Upper lobe of left lung (tissue), 4 donors: ENCODE data around the gene ZDHHC11B.

Experiments used
- EP300 ChIP-seq, 4 donors: sonication (generic); formaldehyde crosslinking; IDR thresholded peaks; one replicate each; pipeline ENCODE4 v1.5.1; 2017; ENCODE audit warnings: antibody characterized with exemption in 4 of 4, control low read depth in 2 of 4
- POLR2A ChIP-seq, 4 donors: fragments of 450-650 bp; IDR thresholded peaks; one replicate each; pipeline ENCODE4 v1.5.1; 2016 to 2017; ENCODE audit warnings: antibody characterized with exemption in 4 of 4, mild to moderate bottlenecking in 2 of 4
- POLR2AphosphoS5 ChIP-seq, 2 donors: sonication (generic); formaldehyde crosslinking; IDR thresholded peaks; one replicate each; pipeline ENCODE4 v1.5.1; 2017; ENCODE audit warnings: antibody characterized with exemption in 2 of 2
- TF ChIP-seq, protein P1 (sequence below), 6 experiments: fragments of 450-650 bp in 4 of 6; fragments of 200-600 bp in 2 of 6; sonication (generic) in 2 of 6; IDR thresholded peaks; one replicate each; pipeline ENCODE4 v1.5.1; 2016 to 2019; ENCODE audit warnings: antibody characterized with exemption in 6 of 6

DNA sequence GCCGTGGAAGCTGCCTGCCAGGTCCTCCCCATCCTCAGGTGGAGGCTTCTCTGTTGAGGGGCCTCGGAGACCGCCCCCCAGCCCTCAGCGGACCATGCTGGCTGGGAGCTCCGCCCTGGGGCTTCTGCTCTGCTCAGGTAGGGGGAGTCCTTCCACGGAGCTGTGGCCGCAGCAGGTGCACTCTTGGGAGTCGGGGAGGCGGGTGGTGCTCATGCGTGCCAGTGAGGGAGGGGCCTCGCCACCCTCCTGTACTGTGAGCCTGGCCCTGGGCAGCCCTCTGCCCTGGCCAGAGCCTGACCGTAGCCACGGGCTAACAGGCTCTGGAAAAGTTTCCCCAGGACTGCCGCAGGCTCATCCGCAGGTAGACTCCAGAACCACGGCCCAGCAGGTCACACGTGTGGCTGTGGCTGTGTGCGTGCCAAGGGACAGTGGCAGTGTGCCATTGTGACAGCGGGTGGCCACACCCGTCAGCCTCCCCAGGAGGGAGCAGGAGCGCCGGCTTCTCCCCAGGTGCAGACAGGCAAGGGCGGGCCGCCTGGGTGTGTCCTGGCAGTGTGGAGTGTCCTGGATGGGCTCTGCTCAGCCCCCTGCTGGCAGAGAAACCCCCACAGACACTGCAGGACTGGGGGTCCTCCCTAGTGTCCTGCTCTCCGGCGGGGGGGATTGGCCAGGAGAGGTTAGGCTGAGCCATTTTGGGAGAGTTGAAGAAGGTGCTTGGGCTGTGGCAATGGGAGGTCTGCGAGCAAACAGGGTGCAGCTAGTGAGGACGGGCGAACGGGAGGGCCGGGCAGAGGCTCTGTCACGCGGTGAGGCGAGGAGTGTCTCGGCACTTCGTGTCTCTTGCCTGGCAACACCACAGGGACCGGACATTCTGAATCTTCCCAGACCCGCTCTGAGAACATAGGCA lies 120.8 kb downstream of the ZDHHC11B start:
- TF ChIP-seq POLR2AphosphoS5 (IDR thresholded peaks at IDR 0.05) = no peak
- TF ChIP-seq POLR2A (IDR thresholded peaks at IDR 0.05) = no peak
- TF ChIP-seq, protein P1, sequence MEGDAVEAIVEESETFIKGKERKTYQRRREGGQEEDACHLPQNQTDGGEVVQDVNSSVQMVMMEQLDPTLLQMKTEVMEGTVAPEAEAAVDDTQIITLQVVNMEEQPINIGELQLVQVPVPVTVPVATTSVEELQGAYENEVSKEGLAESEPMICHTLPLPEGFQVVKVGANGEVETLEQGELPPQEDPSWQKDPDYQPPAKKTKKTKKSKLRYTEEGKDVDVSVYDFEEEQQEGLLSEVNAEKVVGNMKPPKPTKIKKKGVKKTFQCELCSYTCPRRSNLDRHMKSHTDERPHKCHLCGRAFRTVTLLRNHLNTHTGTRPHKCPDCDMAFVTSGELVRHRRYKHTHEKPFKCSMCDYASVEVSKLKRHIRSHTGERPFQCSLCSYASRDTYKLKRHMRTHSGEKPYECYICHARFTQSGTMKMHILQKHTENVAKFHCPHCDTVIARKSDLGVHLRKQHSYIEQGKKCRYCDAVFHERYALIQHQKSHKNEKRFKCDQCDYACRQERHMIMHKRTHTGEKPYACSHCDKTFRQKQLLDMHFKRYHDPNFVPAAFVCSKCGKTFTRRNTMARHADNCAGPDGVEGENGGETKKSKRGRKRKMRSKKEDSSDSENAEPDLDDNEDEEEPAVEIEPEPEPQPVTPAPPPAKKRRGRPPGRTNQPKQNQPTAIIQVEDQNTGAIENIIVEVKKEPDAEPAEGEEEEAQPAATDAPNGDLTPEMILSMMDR (IDR thresholded peaks at IDR 0.05) = peak in 1 of 6 experiments; percentile 9
- TF ChIP-seq EP300 (IDR thresholded peaks at IDR 0.05) = no peak
